ENCODE results near the gene DDAH1.

The DDAH1 gene

GRCh38 chr1:85325920-85326319 is 139.0 kb downstream of the DDAH1 start:
- ChIA-PET CTCF (interaction anchor here (1.1 kb wide), 1 partner anchor 15 kb away, joined by 3 read pairs; no protein-coding TSS in a partner anchor), POLR2A (no interaction called here)
- no peaks in the 10 kb centered on the region for H3K36me3 ChIP-seq (ENCODE audit: control insufficient read depth in 4 of 4, insufficient read depth in 4 of 4, low read length in 3 of 4)
- peaks cover 0 to 20% (median 11%) of the 10 kb centered on the region in 4 experiments for H3K4me1 ChIP-seq (ENCODE audit: control extremely low read depth in 1 of 4, control insufficient read depth in 4 of 4, insufficient read depth in 4 of 4, low read length in 3 of 4)
- no peaks in the 10 kb centered on the region for H3K27me3 ChIP-seq (replicated peaks in 2 of 5; ENCODE audit: control insufficient read depth in 4 of 5, insufficient read depth in 5 of 5, low read length in 4 of 5)
- H3K4me3 ChIP-seq (ENCODE audit: control insufficient read depth in 1 of 7, extremely low read depth in 1 of 7, insufficient read depth in 4 of 7, low read depth in 2 of 7, low read length in 6 of 7): no peak overlapping the region
- peaks cover 0 to 2% (median 0%) of the 10 kb centered on the region in 5 experiments for H3K9me3 ChIP-seq (ENCODE audit: control extremely low read depth in 1 of 5, control insufficient read depth in 4 of 5, insufficient read depth in 2 of 5, low read depth in 1 of 5, low read length in 4 of 5)
- no peak overlapping the region for H3K27ac ChIP-seq (ENCODE audit: insufficient read depth in 1 of 2, low read depth in 1 of 2, low read length in 2 of 2, poor library complexity in 1 of 2, severe bottlenecking in 2 of 2)
- DNase-seq: peak in 2 of 3 donors; percentile 50 to 60

- H3K4me1 ChIP-seq (ENCODE audit: control extremely low read depth in 1 of 4, control insufficient read depth in 4 of 4, insufficient read depth in 4 of 4, low read length in 3 of 4): peaks cover 0 to 20% (median 12%) of the 10 kb centered on the region in 4 experiments
- ChIA-PET POLR2A (interaction anchor here (0.6 kb wide), 1 partner anchor 289 kb away, joined by 3 read pairs; no protein-coding TSS in a partner anchor), CTCF (interaction anchor here (1.1 to 2.2 kb wide), 3 partner anchors 15 to 139 kb away, joined by 3 to 6 read pairs (median 6); no protein-coding TSS in a partner anchor)
- no peaks in the 10 kb centered on the region for H3K9me3 ChIP-seq (ENCODE audit: control extremely low read depth in 1 of 5, control insufficient read depth in 4 of 5, insufficient read depth in 2 of 5, low read depth in 1 of 5, low read length in 4 of 5)
- DNase-seq: no peak
- H3K27me3 ChIP-seq (replicated peaks in 2 of 5; ENCODE audit: control insufficient read depth in 4 of 5, insufficient read depth in 5 of 5, low read length in 4 of 5): no peaks in the 10 kb centered on the region
- H3K4me3 ChIP-seq (ENCODE audit: control insufficient read depth in 1 of 7, extremely low read depth in 1 of 7, insufficient read depth in 4 of 7, low read depth in 2 of 7, low read length in 6 of 7): no peak overlapping the region
- no peak overlapping the region for H3K27ac ChIP-seq (ENCODE audit: insufficient read depth in 1 of 2, low read depth in 1 of 2, low read length in 2 of 2, poor library complexity in 1 of 2, severe bottlenecking in 2 of 2)
- no CpG with 5 or more reads among the region's 5 CpGs for WGBS (ENCODE audit: insufficient coverage)
- no peaks in the 10 kb centered on the region for H3K36me3 ChIP-seq (ENCODE audit: control insufficient read depth in 4 of 4, insufficient read depth in 4 of 4, low read length in 3 of 4)
Observed at GRCh38 chr1:85323770-85324169, 141.2 kb downstream of the DDAH1 start.

GRCh38 chr1:85322655-85323054 is 142.3 kb downstream of the DDAH1 start:
- no peaks in the 10 kb centered on the region for H3K36me3 ChIP-seq (ENCODE audit: control insufficient read depth in 4 of 4, insufficient read depth in 4 of 4, low read length in 3 of 4)
- DNase-seq: no peak
- 100% methylated on average over 1 of the region's 2 CpGs for WGBS (ENCODE audit: insufficient coverage)
- peaks cover 0 to 16% (median 11%) of the 10 kb centered on the region in 4 experiments for H3K4me1 ChIP-seq (ENCODE audit: control extremely low read depth in 1 of 4, control insufficient read depth in 4 of 4, insufficient read depth in 4 of 4, low read length in 3 of 4)
- H3K4me3 ChIP-seq (ENCODE audit: control insufficient read depth in 1 of 7, extremely low read depth in 1 of 7, insufficient read depth in 4 of 7, low read depth in 2 of 7, low read length in 6 of 7): no peak overlapping the region
- H3K27me3 ChIP-seq (replicated peaks in 2 of 5; ENCODE audit: control insufficient read depth in 4 of 5, insufficient read depth in 5 of 5, low read length in 4 of 5): no peaks in the 10 kb centered on the region
- H3K27ac ChIP-seq (ENCODE audit: insufficient read depth in 1 of 2, low read depth in 1 of 2, low read length in 2 of 2, poor library complexity in 1 of 2, severe bottlenecking in 2 of 2): no peak overlapping the region
- H3K9me3 ChIP-seq (ENCODE audit: control extremely low read depth in 1 of 5, control insufficient read depth in 4 of 5, insufficient read depth in 2 of 5, low read depth in 1 of 5, low read length in 4 of 5): no peaks in the 10 kb centered on the region
- ChIA-PET POLR2A (no interaction called here), CTCF (no interaction called here)

GRCh38 chr1:85321237-85321964 is 143.6 kb downstream of the DDAH1 start:
- ChIA-PET CTCF (interaction anchor here (1.5 kb wide), 1 partner anchor 13 kb away, joined by 4 read pairs; no protein-coding TSS in a partner anchor), POLR2A (interaction anchor here (0.7 kb wide), 1 partner anchor 248 kb away, joined by 3 read pairs; no protein-coding TSS in a partner anchor)
- H3K27me3 ChIP-seq (replicated peaks in 2 of 5; ENCODE audit: control insufficient read depth in 4 of 5, insufficient read depth in 5 of 5, low read length in 4 of 5): peaks cover 0 to 2% (median 0%) of the 10 kb centered on the region in 5 experiments
- H3K4me1 ChIP-seq (ENCODE audit: control extremely low read depth in 1 of 4, control insufficient read depth in 4 of 4, insufficient read depth in 4 of 4, low read length in 3 of 4): peaks cover 0 to 10% (median 8%) of the 10 kb centered on the region in 4 experiments
- H3K9me3 ChIP-seq (ENCODE audit: control extremely low read depth in 1 of 5, control insufficient read depth in 4 of 5, insufficient read depth in 2 of 5, low read depth in 1 of 5, low read length in 4 of 5): no peaks in the 10 kb centered on the region
- H3K36me3 ChIP-seq (ENCODE audit: control insufficient read depth in 4 of 4, insufficient read depth in 4 of 4, low read length in 3 of 4): no peaks in the 10 kb centered on the region
- H3K4me3 ChIP-seq (ENCODE audit: control insufficient read depth in 1 of 7, extremely low read depth in 1 of 7, insufficient read depth in 4 of 7, low read depth in 2 of 7, low read length in 6 of 7): no peak overlapping the region
- 94% methylated on average over 5 of the region's 7 CpGs for WGBS (ENCODE audit: insufficient coverage)
- H3K27ac ChIP-seq (ENCODE audit: insufficient read depth in 1 of 2, low read depth in 1 of 2, low read length in 2 of 2, poor library complexity in 1 of 2, severe bottlenecking in 2 of 2): no peak overlapping the region
- peak; percentile 31 to 76 (median 74) for DNase-seq

GRCh38 chr1:85320371-85321131 is 144.4 kb downstream of the DDAH1 start:
- ChIA-PET POLR2A (interaction anchor here (0.7 kb wide), 1 partner anchor 248 kb away, joined by 3 read pairs; no protein-coding TSS in a partner anchor), CTCF (interaction anchor here (0.5 to 1.5 kb wide), 2 partner anchors 12 to 373 kb away, joined by 3 to 4 read pairs; no protein-coding TSS in a partner anchor)
- H3K36me3 ChIP-seq (ENCODE audit: control insufficient read depth in 4 of 4, insufficient read depth in 4 of 4, low read length in 3 of 4): no peaks in the 10 kb centered on the region
- no peak overlapping the region for H3K27ac ChIP-seq (ENCODE audit: insufficient read depth in 1 of 2, low read depth in 1 of 2, low read length in 2 of 2, poor library complexity in 1 of 2, severe bottlenecking in 2 of 2)
- no peak overlapping the region for H3K4me3 ChIP-seq (ENCODE audit: control insufficient read depth in 1 of 7, extremely low read depth in 1 of 7, insufficient read depth in 4 of 7, low read depth in 2 of 7, low read length in 6 of 7)
- H3K4me1 ChIP-seq (ENCODE audit: control extremely low read depth in 1 of 4, control insufficient read depth in 4 of 4, insufficient read depth in 4 of 4, low read length in 3 of 4): peaks cover 0 to 5% (median 3%) of the 10 kb centered on the region in 4 experiments
- no peaks in the 10 kb centered on the region for H3K9me3 ChIP-seq (ENCODE audit: control extremely low read depth in 1 of 5, control insufficient read depth in 4 of 5, insufficient read depth in 2 of 5, low read depth in 1 of 5, low read length in 4 of 5)
- H3K27me3 ChIP-seq (replicated peaks in 2 of 5; ENCODE audit: control insufficient read depth in 4 of 5, insufficient read depth in 5 of 5, low read length in 4 of 5): peaks cover 0 to 2% (median 0%) of the 10 kb centered on the region in 5 experiments
- peak in 1 of 3 donors; percentile 28 for DNase-seq
- 100% methylated on average over 1 of the region's 2 CpGs for WGBS (ENCODE audit: insufficient coverage)

- POLR2A ChIA-PET: no interaction called here
- Histone ChIP-seq H3K27me3 (replicated peaks in 2 of 5; ENCODE audit: control insufficient read depth in 4 of 5, insufficient read depth in 5 of 5, low read length in 4 of 5) (peaks cover 0 to 2% (median 0%) of the 10 kb centered on the region in 5 experiments), H3K4me3 (ENCODE audit: control insufficient read depth in 1 of 7, extremely low read depth in 1 of 7, insufficient read depth in 4 of 7, low read depth in 2 of 7, low read length in 6 of 7) (no peak overlapping the region), H3K36me3 (ENCODE audit: control insufficient read depth in 4 of 4, insufficient read depth in 4 of 4, low read length in 3 of 4) (no peaks in the 10 kb centered on the region), H3K9me3 (ENCODE audit: control extremely low read depth in 1 of 5, control insufficient read depth in 4 of 5, insufficient read depth in 2 of 5, low read depth in 1 of 5, low read length in 4 of 5) (no peaks in the 10 kb centered on the region), H3K4me1 (ENCODE audit: control extremely low read depth in 1 of 4, control insufficient read depth in 4 of 4, insufficient read depth in 4 of 4, low read length in 3 of 4) (peaks cover 0 to 5% (median 3%) of the 10 kb centered on the region in 4 experiments), H3K27ac (ENCODE audit: insufficient read depth in 1 of 2, low read depth in 1 of 2, low read length in 2 of 2, poor library complexity in 1 of 2, severe bottlenecking in 2 of 2) (no peak overlapping the region)
- CTCF ChIA-PET: interaction anchor here (1.6 kb wide), 1 partner anchor 24 kb away, joined by 3 read pairs; no protein-coding TSS in a partner anchor
- 79% methylated on average over 4 of the region's 4 CpGs for WGBS (ENCODE audit: insufficient coverage)
- no peak for DNase-seq
Observed at GRCh38 chr1:85319931-85320330, 145.0 kb downstream of the DDAH1 start.
